PC-9 (cell line): Measurements from ENCODE around the gene SKIC3. TPM values are rescaled to one million over a fixed set of nuclear protein-coding genes. Genes with fewer than 3 reads are reported as not detected.

Experiments used
- BruUV-seq: library from RNA; stranded (reverse); fragments of 400-500 nt; replicated peaks from 2 replicates; lab custom pipeline; 2021; lab: Mats Ljungman, UMichigan
- CTCF ChIA-PET: fragments of 300-600 bp; sonication (Branson Sonifier 250); formaldehyde crosslinking; loops from one replicate; lab custom pipeline; 2022; ENCODE audit warnings: antibody characterized with exemption; lab: Charles Lee
- POLR2A ChIA-PET: fragments of 300-600 bp; sonication (Branson Sonifier 250); formaldehyde crosslinking; loops from one replicate; lab custom pipeline; 2022; ENCODE audit warnings: antibody characterized with exemption; ENCODE audit not compliant: unreplicated experiment; lab: Charles Lee
- DNase-seq, 2 experiments: peaks; one replicate each; pipeline versions ENCODE4 v3.0.0 to v3.0.0-alpha.2; 2015 to 2022; ENCODE audit warnings: mixed read lengths in 1 of 2
- H2AFZ ChIP-seq: fragments of 200-600 bp; sonication (generic); 2 replicates; pipeline ENCODE4 v1.8.1; 2017; ENCODE audit warnings: antibody characterized with exemption
- H3F3A ChIP-seq: fragments of 200-600 bp; sonication (generic); 2 replicates; pipeline ENCODE4 v1.8.1; 2017; ENCODE audit warnings: antibody characterized with exemption, mild to moderate bottlenecking, low read depth; ENCODE audit not compliant: insufficient read depth
- H3K27ac ChIP-seq: fragments of 200-600 bp; sonication (generic); 2 replicates; pipeline ENCODE4 v1.6.1; 2016; ENCODE audit warnings: mixed run types
- H3K27me3 ChIP-seq: fragments of 200-600 bp; sonication (generic); 2 replicates; pipeline ENCODE4 v1.6.1; 2016; ENCODE audit warnings: low read depth, mixed run types; ENCODE audit not compliant: insufficient read depth
- H3K36me3 ChIP-seq: fragments of 200-600 bp; sonication (generic); 2 replicates; pipeline ENCODE4 v1.6.1; 2016; ENCODE audit warnings: low read depth, mixed run types
- H3K4me1 ChIP-seq: fragments of 200-600 bp; sonication (generic); replicated peaks from 2 replicates; pipeline ENCODE4 v1.6.1; 2016; ENCODE audit warnings: mixed run types; ENCODE audit not compliant: insufficient read depth
- H3K4me2 ChIP-seq: fragments of 200-600 bp; sonication (generic); 2 replicates; pipeline ENCODE4 v1.6.1; 2017; ENCODE audit warnings: mixed run types
- H3K4me3 ChIP-seq: fragments of 200-600 bp; sonication (generic); 2 replicates; pipeline ENCODE4 v1.6.1; 2016; ENCODE audit warnings: mixed run types
- H3K79me2 ChIP-seq: fragments of 200-600 bp; sonication (generic); 2 replicates; pipeline ENCODE4 v1.6.1; 2017; ENCODE audit warnings: low read depth, mixed run types
- H3K9me2 ChIP-seq: fragments of 200-600 bp; sonication (generic); 2 replicates; pipeline ENCODE4 v1.8.1; 2017; ENCODE audit warnings: mild to moderate bottlenecking; ENCODE audit not compliant: insufficient read depth
- H3K9me3 ChIP-seq: fragments of 200-600 bp; sonication (generic); 2 replicates; pipeline ENCODE4 v1.8.1; 2016; ENCODE audit warnings: low read depth; ENCODE audit not compliant: insufficient read depth
- H4K20me1 ChIP-seq: fragments of 200-600 bp; sonication (generic); 2 replicates; pipeline ENCODE4 v1.8.1; 2017; ENCODE audit not compliant: insufficient read depth
- EZH2 ChIP-seq: fragments of 200-600 bp; sonication (generic); IDR thresholded peaks from 2 replicates; pipeline ENCODE4 v1.8.0; 2017; ENCODE audit warnings: antibody characterized with exemption, low read depth
- intact Hi-C: fragments of 100-400 bp; cut with micrococcal nuclease; formaldehyde crosslinking; loops from one replicate; pipeline ENCODE4 v1.10.0; 2022; ENCODE audit not compliant: unreplicated experiment
- total RNA-seq: library from RNA; stranded (reverse); gene quantifications from 2 replicates; pipeline ENCODE4 v1.2.3, GENCODE V29; 2021
- TF ChIP-seq, protein P1 (sequence below): fragments of 200-600 bp; sonication (generic); conservative IDR thresholded peaks from 2 replicates; pipeline ENCODE4 v1.6.1; 2017; ENCODE audit warnings: mixed run types, antibody characterized with exemption, mild to moderate bottlenecking, moderate library complexity

The SKIC3 gene
- total RNA-seq, 1 experiment from 2014 or later, result 50.7 TPM

DNA sequence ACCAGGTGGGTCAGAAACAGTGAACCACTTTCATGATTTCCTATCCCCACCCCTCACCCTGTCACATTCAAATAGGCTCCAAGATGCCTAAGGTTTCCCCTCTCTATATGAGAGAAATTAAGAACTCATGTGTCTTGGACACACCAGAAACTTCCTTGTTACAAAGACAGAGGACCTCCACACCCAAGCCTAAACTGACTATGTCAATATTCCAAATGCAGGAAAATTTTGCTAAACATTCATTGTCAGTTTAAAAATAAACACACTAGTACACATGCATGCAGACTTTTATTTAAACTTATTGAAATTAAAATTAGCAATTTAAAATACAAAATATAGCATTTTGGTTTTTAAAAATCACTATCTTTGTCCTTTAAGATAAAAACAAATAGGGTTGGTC is 26.2 kb downstream of the SKIC3 start:
- Histone ChIP-seq H3K36me3 (peaks cover 14% of the 10 kb centered on the region), H2AFZ (no peak overlapping the region), H3F3A (no peaks in the 10 kb centered on the region), H3K27ac (no peak overlapping the region), H3K27me3 (no peaks in the 10 kb centered on the region), H3K4me3 (no peak overlapping the region), H3K9me3 (no peaks in the 10 kb centered on the region), H4K20me1 (no peaks in the 10 kb centered on the region), H3K4me2 (no peak overlapping the region), H3K4me1 (no peaks in the 10 kb centered on the region), H3K9me2 (no peaks in the 10 kb centered on the region), H3K79me2 (no peaks in the 10 kb centered on the region)
- BruUV-seq, result no TSS peak
- TF ChIP-seq, protein P1, sequence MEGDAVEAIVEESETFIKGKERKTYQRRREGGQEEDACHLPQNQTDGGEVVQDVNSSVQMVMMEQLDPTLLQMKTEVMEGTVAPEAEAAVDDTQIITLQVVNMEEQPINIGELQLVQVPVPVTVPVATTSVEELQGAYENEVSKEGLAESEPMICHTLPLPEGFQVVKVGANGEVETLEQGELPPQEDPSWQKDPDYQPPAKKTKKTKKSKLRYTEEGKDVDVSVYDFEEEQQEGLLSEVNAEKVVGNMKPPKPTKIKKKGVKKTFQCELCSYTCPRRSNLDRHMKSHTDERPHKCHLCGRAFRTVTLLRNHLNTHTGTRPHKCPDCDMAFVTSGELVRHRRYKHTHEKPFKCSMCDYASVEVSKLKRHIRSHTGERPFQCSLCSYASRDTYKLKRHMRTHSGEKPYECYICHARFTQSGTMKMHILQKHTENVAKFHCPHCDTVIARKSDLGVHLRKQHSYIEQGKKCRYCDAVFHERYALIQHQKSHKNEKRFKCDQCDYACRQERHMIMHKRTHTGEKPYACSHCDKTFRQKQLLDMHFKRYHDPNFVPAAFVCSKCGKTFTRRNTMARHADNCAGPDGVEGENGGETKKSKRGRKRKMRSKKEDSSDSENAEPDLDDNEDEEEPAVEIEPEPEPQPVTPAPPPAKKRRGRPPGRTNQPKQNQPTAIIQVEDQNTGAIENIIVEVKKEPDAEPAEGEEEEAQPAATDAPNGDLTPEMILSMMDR, result no peak
- TF ChIP-seq EZH2, result no peak
- intact Hi-C loops, result no loop called here
- ChIA-PET CTCF (no interaction called here), POLR2A (no interaction called here)
- no peak for DNase-seq

DNA sequence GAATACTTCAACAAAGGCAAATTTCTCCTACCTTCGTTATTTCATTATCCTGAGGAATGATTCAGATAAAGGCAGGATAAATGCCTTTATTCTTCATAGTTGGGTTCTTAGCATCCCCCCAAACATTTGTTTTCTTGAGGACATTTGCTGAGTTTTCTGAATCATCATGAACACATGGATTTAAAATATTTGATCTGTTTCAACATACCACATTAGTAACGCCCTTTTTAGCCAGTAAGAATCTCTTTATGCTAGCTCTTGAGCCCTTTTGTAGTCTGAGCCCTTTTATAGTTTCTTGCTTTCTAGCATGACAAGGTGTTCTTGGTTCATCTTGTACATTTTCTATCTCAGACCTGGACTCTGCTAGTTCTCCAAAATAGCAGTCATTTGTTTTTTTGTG is 27.9 kb downstream of the SKIC3 start:
- no peak for TF ChIP-seq EZH2
- TF ChIP-seq, protein P1, result no peak
- no peak for DNase-seq
- Histone ChIP-seq H3K36me3 (peaks cover 2% of the 10 kb centered on the region), H3F3A (no peaks in the 10 kb centered on the region), H3K27ac (no peak overlapping the region), H3K4me3 (no peak overlapping the region), H3K9me3 (no peaks in the 10 kb centered on the region), H3K4me2 (no peak overlapping the region), H3K27me3 (no peaks in the 10 kb centered on the region), H2AFZ (no peak overlapping the region), H3K4me1 (no peaks in the 10 kb centered on the region), H4K20me1 (no peaks in the 10 kb centered on the region), H3K79me2 (no peaks in the 10 kb centered on the region), H3K9me2 (no peaks in the 10 kb centered on the region)
- CTCF ChIA-PET, result no interaction called here
- POLR2A ChIA-PET, result no interaction called here
- intact Hi-C loops, result no loop called here
- BruUV-seq, result no TSS peak

DNA sequence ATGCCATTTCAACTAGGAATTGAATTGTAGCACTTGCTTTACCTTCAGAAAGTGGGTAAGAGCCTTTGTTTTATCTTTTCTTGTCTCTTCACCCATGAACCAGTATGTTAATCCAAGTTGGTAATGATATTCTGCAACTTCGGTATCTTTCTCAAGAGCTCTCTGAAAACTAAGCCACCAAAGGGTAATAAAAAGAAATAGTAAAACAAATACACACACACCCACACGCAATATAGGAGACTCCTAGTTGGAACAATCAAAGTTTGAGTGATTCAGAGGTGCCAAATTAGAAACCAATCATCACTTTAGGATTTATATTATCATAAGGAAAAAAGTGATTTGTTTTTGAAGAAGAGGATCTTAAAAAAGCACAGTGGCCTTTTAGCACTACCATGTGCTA is 30.4 kb downstream of the SKIC3 start:
- intact Hi-C loops, result no loop called here
- H4K20me1 ChIP-seq, result no peaks in the 10 kb centered on the region
- ChIA-PET CTCF (no interaction called here), POLR2A (no interaction called here)
- no peaks in the 10 kb centered on the region for H3K79me2 ChIP-seq
- H3K9me3 ChIP-seq, result no peaks in the 10 kb centered on the region
- no peaks in the 10 kb centered on the region for H3K27me3 ChIP-seq
- H3K4me3 ChIP-seq, result no peak overlapping the region
- no peak overlapping the region for H3K4me2 ChIP-seq
- no TSS peak for BruUV-seq
- H3K36me3 ChIP-seq, result peaks cover 12% of the 10 kb centered on the region
- TF ChIP-seq EZH2, result no peak
- TF ChIP-seq, protein P1, result no peak
- no peak for DNase-seq
- H3K27ac ChIP-seq, result no peak overlapping the region
- no peaks in the 10 kb centered on the region for H3K9me2 ChIP-seq
- no peak overlapping the region for H2AFZ ChIP-seq
- no peaks in the 10 kb centered on the region for H3K4me1 ChIP-seq
- H3F3A ChIP-seq, result no peaks in the 10 kb centered on the region
